BE2C (cell line): ENCODE results near the gene RPS6KA5.

ENCODE experiments used
- DNase-seq: peaks from one replicate; pipeline ENCODE4 v3.0.0-alpha.2; 2020
- H3K27me3 ChIP-seq: fragments of 250-450 bp; sonication (Bioruptor Pico); 2 replicates; pipeline ENCODE4 v1.5.1; 2020; ENCODE audit warnings: mild to moderate bottlenecking
- H3K36me3 ChIP-seq: fragments of 250-450 bp; sonication (Bioruptor Pico); 2 replicates; pipeline ENCODE4 v1.5.1; 2020; ENCODE audit warnings: mild to moderate bottlenecking
- H3K4me1 ChIP-seq: fragments of 250-450 bp; sonication (Bioruptor Pico); 2 replicates; pipeline ENCODE4 v1.5.1; 2020
- H3K4me3 ChIP-seq: 2 replicates; pipeline ENCODE4 v1.5.1; 2011; ENCODE audit warnings: low read depth, low read length
- H3K9me3 ChIP-seq: fragments of 250-450 bp; sonication (Bioruptor Pico); 2 replicates; pipeline ENCODE4 v1.5.1; 2020
- TF ChIP-seq, protein P1 (sequence below): IDR thresholded peaks from 2 replicates; pipeline ENCODE4 v1.5.1; 2012; ENCODE audit warnings: mild to moderate bottlenecking, low read depth, low read length

RPS6KA5 gene

GRCh38 chr14:90813442-90813841 lies 247.0 kb downstream of the RPS6KA5 start:
- Histone ChIP-seq H3K36me3 (no peaks in the 10 kb centered on the region), H3K9me3 (no peaks in the 10 kb centered on the region), H3K4me3 (no peak overlapping the region), H3K27me3 (no peaks in the 10 kb centered on the region), H3K4me1 (peaks cover 3% of the 10 kb centered on the region; the same call in 1 of the 2 replicates)
- TF ChIP-seq, protein P1, sequence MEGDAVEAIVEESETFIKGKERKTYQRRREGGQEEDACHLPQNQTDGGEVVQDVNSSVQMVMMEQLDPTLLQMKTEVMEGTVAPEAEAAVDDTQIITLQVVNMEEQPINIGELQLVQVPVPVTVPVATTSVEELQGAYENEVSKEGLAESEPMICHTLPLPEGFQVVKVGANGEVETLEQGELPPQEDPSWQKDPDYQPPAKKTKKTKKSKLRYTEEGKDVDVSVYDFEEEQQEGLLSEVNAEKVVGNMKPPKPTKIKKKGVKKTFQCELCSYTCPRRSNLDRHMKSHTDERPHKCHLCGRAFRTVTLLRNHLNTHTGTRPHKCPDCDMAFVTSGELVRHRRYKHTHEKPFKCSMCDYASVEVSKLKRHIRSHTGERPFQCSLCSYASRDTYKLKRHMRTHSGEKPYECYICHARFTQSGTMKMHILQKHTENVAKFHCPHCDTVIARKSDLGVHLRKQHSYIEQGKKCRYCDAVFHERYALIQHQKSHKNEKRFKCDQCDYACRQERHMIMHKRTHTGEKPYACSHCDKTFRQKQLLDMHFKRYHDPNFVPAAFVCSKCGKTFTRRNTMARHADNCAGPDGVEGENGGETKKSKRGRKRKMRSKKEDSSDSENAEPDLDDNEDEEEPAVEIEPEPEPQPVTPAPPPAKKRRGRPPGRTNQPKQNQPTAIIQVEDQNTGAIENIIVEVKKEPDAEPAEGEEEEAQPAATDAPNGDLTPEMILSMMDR = no peak
- no peak for DNase-seq

DNA sequence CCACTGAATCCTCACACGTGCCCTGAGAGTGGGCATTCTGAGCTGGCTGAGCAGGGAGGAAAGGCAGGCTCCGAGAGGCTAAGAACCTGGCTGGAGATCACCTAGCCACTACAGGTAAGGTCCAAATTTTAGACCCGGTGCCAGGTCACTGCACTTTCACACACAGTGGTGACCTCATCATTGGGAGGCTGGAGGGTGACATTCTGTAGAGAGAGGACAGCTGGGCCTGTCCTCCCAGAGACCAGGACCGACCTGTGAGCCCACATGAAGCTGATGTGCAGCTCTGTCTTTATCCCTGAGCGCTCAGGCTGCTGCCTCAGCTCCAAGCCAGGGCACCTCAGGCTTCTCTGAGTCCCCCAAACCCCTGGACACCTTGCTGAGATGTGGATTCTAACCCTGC lies 248.3 kb downstream of the RPS6KA5 start:
- Histone ChIP-seq H3K27me3 (no peaks in the 10 kb centered on the region), H3K4me3 (no peak overlapping the region), H3K4me1 (peaks cover 5% of the 10 kb centered on the region; the same call in 1 of the 2 replicates), H3K9me3 (no peaks in the 10 kb centered on the region), H3K36me3 (no peaks in the 10 kb centered on the region)
- TF ChIP-seq, protein P1 = no peak
- no peak for DNase-seq

DNA sequence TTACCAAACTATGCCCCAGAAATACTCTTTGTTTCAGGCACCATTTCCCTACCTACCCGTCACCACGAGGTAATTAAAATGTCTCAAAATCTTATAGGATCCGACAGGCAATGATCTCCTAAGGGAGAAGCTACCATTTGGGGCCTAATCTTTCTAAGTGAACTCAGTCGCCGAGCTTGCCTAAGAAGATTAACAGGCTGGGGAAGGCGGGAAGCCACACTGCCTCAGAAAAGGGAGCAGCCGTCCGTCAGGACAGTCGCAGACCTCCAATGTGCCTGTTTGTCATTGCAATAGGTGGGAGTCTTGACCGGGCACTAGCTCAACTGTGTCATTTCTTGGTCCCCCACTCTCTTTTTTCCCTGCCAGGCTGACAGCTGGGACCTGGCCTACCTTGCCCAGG lies 248.8 kb downstream of the RPS6KA5 start:
- Histone ChIP-seq H3K4me1 (peaks cover 5% of the 10 kb centered on the region; the same call in 1 of the 2 replicates), H3K4me3 (no peak overlapping the region), H3K36me3 (no peaks in the 10 kb centered on the region), H3K27me3 (no peaks in the 10 kb centered on the region), H3K9me3 (no peaks in the 10 kb centered on the region)
- TF ChIP-seq, protein P1 = no peak
- DNase-seq = no peak

- TF ChIP-seq, protein P1 = no peak
- Histone ChIP-seq H3K4me1 (peaks cover 5% of the 10 kb centered on the region; the same call in 1 of the 2 replicates), H3K27me3 (no peaks in the 10 kb centered on the region), H3K9me3 (no peaks in the 10 kb centered on the region), H3K4me3 (no peak overlapping the region), H3K36me3 (no peaks in the 10 kb centered on the region)
- no peak for DNase-seq
Measured at GRCh38 chr14:90810806-90811205, 249.6 kb downstream of the RPS6KA5 start.

DNA sequence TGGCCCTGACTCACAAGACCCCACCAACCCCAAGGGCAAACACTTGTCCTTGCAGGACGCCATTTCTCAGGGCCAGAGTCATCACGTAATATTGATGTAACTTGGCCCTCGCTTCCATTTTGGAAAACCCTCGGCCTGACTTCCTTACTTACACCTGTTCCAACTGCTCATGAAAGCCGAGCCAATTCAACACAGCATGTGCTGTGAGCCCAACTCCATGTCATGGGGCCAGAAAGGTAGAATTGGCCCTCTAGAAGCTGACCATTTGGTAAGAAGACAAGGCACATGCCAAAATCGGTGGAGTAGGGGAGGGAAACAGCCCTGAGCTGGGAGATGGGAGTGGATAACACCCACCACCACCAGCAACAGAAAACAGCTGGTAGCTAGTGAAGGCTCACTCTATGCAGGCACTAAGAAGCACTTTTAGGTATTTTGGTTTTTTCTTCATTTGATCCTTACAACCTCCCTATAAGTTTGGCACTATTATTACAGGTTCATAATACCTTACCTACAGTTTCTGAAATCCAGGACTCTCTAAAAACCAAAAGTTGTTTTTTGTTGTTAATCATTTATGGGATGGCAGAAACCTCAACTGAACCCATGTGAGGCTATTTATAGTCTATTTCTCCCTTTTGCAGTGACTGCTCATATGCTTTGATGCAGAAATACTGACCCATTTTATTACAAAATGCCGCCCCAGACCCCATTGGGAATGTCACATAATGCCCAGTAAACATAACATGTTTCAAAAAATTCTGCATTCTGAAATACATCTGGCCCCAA lies 250.7 kb downstream of the RPS6KA5 start:
- TF ChIP-seq, protein P1 = no peak
- H3K4me1 ChIP-seq = peaks cover 5% of the 10 kb centered on the region; the same call in 1 of the 2 replicates
- no peaks in the 10 kb centered on the region for H3K36me3 ChIP-seq
- H3K27me3 ChIP-seq = no peaks in the 10 kb centered on the region
- no peak for DNase-seq
- H3K4me3 ChIP-seq = no peak overlapping the region
- H3K9me3 ChIP-seq = no peaks in the 10 kb centered on the region
